ENCODE results near the gene NRG3.
"Not testable (repeated sequence)": the region's sequence is repeated elsewhere in the genome, so short reads cannot be mapped to it uniquely, and the experiment has no call there.

NRG3 gene

DNA sequence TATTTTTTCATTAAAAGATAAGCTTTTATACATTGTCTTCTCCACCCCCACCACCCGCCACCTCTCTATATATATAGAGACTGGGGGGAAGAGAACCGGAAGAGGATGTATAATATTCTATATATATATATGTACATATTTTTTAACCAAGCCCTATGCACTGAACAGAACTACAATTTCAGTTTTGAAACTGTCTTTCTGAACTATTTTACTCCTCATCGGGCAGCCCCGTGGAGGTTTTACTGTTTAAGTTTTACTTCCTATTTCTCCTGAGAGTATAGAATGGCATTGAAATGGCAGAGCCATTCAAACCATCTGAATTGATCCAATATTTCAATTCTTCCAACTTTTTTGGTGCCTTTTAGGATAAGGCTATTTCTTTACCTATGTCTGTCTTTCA is 1047.1 kb downstream of the NRG3 start:
- no peak for DNase-seq (ENCODE audit: low read depth)

DNA sequence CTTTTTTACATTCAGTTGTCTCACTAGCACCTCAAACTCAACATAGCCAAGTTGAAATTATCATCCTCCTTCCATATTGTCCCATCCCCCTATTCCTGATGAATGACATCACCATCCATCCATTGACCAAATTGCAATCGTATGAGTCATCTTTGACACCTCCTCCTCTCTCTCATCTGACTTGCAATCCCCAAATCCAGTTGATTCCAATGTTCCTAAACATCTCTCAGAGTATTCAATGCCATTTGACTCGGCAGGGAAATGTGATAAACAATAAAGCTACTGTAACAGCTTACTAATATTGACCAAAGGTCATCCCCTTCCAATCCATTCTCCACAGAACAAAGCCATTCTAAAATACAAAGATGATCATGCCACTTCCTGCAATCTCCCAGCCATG is 1047.8 kb downstream of the NRG3 start:
- no peak for DNase-seq (ENCODE audit: low read depth)

DNA sequence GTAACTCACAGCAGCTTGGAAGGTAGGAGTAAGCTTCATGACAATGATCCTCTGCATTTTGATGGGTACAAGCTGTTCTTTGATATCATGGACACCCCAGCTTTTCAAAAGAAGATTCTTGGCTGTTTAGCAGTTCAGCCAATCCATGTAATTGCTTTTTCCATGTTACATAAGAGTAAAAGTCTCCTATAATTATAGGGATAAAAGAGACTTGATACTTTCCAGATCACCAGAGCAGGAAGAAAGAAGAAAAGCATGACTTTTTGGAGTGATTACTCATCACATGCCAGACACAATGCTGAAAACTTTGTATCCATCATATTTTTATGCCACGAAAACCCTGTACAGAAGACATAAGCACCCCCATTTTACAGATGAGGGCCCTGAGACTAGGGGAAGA is 1049.7 kb downstream of the NRG3 start:
- no peak for DNase-seq (ENCODE audit: low read depth)

DNA sequence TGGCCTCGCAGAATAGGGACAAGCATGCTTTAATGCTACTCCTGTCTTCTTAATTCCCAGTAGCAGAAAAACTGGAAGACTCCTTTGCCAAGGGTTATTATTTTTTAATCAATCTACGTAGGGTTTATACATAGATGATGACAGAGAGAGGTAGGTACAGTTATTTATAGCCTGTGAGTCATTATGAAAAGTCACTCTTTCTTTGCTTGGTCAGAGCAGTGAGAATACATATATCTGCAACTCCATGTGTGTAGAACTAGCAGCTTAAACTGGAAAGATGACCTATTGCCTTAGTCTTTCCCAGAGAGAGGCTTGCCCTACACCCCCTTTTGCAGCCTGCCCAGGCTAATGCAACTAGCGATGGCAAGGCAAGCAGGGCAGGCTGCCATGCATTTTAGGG is 1050.6 kb downstream of the NRG3 start:
- no peak for DNase-seq (ENCODE audit: low read depth)

DNA sequence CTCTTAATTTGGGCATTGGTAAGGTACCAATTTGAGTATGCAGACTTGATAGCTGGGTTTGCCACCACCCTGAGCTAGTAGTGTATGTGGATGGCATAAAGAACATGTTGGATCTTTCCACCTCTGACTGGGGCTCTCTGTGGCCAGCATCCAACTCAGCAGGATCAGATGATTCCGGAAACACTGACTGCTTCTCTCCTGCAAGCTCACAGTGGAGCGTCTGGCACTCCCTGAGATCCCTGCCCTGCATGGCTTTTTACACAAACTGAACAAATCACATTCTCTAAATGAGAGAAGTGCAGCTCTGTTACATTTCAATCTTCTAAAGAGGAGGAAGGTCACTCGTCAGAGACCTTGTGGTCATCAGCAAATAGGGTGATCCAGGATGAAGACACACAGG is 1057.5 kb downstream of the NRG3 start:
- no peak for DNase-seq (ENCODE audit: low read depth)

DNA sequence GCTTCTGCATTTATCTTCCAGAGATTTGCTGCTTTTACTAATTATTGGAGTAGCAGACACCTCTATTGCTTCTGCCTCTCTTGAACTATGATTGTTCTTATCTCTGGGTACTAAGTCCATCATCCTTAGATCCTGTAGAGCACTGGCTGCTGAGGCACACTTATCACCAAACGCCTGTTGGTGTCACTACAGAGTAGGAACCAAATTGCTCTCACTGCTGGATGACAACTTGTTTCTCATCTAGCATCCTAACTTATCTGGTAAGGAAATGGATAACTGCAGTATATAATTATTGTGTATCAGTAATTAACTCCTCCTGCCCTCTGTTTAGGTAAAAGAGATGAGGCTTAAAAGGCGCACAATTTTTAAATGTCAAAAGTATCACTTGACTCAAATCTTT is 1059.4 kb downstream of the NRG3 start:
- no peak for DNase-seq (ENCODE audit: low read depth)

DNA sequence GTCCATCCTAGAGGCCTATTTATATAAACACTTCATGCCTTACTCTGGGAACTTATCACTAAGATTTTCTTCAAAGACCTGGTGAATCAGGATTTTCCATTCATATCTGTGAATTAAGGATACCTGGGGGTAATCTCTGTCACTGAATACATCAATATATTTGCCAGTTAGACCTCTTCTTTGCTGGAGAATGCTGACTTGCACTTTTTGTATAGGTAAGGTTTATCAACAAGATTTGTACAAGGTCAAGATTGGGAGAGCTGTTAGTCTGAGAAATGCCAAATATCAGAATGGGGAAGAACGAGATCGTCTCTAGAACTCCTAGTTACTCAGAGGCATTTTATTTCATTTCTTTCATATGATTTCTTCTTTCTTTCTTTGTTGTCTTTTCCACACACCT is 1060.0 kb downstream of the NRG3 start:
- DNase-seq (ENCODE audit: low read depth), result no peak

DNA sequence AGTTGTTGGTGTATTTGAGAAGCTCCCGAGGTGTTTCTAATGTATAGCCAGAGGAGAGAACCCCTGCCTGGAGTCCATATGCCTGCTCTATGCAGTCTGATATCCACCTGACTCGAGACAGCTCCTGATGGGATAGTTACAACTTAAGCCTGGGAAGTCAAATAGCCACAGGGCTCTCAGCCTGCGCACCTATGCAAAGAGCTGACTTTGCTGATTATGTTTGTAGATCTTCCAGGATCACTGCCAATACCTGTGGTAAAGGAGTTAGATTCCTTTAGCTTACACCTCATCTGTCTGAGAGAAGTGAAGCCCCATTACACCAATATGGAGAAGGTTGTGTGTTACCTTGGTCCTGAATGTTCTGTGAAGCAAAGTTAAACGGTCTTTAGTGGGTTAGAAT is 1063.3 kb downstream of the NRG3 start:
- DNase-seq (ENCODE audit: low read depth), result no peak

DNA sequence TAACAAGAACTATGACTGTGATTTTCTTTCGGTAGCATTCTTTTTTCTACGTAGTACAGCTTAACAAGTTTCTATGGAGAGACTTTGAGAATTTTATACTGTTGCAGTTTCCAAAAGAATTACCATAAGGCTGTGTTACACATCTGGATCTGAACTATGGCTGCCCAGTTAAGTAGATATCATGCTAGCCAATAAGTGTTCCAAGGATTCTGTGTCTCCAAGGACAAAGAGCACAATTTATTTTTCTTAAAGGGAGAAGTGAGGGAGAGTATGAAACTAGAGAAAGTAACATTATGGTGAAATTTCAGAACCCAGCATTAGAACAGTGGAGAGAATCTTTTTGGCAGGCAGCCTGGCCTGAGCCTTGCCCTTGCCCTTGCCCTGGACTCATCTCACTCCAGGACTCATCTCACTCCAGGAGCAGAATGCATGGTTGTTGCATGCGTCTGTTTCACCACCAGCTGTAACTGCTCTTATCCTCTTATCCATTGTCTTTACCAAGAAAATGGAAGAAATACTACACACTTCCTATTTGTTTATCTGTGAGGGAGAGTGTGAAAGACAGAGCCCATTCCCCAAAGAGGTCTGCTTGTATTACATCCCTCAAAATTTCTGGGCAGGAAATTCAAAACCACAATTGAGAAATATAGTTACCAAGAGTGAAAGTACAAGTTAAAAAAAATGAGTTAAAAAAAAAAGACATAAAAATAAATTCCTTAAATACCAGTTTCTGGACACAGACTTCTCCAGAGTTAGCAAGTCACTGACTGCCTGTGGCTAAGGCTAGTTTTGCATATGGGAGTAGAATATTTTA is 1067.5 kb downstream of the NRG3 start:
- DNase-seq (ENCODE audit: low read depth), result no peak

DNA sequence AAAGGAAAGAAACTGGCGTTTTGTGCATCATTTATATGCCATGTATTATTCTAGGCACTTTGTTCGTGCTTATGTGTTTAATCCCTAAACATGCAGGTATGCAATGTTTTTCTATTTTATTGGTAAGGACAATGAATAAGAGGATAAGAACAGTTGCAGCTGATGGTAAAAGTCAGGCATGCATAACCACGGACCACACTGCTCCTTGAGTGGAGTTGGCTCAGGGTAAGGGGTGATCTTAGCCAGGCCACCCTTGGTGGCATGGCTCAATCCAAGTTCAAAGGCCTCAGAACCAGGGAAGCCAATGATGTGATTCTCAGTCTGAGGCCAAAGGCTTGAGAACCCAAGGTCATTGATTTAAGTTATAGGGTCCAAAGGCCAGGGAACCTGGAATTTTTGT is 1068.1 kb downstream of the NRG3 start:
- DNase-seq (ENCODE audit: low read depth), result no peak

DNA sequence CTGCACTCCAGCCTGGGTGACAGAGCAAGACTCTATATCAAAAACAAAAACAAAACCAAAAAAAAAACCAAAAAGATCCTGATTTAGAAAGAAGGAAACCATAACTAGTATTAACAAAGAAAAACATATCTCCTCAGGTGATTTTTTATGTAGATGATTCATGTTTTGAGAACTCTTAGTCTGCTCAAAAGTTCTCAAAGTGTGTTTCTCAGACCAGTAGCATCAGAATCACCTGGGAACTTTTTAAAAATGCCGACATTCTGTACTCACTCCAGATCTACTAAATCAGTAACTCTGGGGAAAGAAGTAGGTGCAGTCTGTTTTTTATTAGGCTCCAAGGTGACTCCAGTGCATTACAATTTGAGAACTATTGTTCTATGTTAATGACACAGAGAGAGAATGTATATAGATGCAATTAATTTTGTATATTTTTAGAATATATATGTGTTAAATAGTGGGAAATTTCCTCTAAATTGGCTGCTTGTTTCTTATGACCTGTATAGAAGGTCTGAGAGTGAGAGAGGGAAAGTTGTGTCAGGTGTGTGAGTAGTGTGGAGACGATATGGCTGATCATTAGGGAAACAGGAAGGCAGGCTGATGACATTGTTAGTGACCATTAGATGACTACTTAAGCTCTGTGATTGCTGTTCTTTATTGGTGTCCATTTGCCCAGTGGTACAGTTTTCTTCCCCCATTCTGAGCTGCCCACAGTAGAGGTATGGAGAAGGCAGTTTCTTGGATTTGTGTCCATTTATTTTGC is 1075.0 kb downstream of the NRG3 start:
- no peak for DNase-seq (ENCODE audit: low read depth)

DNA sequence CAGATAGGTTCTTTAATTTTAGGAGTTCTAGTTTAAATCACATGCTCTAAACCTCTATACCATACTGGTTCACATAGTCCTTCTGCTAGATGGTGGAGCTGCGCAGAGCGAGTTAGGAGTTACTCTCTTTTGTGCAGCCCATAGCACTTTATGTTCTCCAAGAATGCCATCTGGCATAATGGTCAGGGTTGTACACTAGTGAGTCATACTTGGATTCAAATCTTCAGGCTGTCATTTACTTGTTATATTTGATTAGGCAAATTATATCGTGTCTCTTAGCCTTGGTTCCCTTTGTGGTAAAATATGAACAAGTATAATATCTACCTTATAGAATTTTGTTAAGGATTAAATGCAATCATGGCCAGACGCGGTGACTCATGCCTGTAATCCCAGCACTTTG is 1078.3 kb downstream of the NRG3 start:
- DNase-seq (ENCODE audit: low read depth), result no peak

DNA sequence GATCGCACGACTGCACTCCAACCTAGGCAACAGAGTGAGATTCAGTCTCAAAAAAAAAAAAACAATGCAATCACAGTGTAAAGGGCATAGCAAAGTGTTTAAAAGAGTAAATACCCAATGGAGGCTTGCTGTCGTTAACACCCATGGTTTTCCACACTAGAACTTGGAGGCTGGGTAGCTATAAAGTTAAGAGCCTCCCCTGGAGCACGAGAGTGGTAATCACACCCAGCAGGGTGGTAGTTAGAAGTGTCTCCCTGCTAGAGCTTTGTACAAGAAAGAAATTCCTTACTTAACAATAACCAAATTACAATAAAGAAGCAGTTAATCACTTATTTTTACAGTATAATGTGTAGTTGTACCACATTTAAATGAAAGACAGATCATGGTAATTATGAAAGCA is 1078.9 kb downstream of the NRG3 start:
- no peak for DNase-seq (ENCODE audit: low read depth)

DNA sequence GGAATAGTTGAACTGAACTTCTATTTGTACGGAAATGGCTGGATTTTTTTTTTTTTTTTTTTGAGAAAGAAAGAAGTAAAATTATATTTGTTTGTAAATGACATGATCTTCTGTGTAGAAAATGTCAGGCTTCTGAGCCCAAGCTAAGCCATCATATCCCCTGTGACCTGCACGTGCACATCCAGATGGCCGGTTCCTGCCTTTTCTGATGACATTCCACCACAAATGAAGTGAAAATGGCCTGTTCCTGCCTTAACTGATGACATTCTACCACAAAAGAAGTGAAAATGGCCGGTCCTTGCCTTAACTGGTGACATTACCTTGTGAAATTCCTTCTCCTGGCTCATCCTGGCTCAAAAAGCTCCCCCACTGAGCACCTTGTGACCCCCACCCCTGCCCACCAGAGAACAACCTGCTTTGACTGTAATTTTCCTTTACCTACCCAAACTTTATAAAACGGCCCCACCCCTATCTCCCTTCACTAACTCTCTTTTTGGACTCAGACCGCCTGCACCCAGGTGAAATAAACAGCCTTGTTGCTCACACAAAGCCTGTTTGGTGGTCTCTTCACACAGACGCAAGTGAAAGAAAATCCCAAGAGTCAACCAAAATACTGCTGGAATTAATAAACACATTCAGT is 1085.5 kb downstream of the NRG3 start:
- not testable (repeated sequence) for DNase-seq (ENCODE audit: low read depth)

DNA sequence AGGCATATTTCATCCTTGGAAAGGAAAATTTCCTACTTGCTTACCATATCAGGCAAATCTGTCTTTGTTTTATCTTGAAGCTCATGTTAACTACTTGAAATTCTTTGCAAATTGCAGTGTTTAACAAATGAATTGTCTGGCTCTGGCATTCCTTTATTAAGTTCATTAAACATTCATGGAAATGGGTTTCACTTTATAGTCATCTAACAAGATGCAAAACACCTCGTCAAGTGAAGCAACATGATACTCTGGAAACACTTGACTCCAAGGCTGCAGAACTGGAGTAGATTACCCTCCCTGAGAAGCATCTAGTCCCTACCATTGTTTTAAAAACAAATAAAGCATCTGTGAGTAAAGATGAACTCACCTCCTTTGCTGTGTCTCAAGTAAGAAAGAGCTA is 1086.9 kb downstream of the NRG3 start:
- no peak for DNase-seq (ENCODE audit: low read depth)

DNA sequence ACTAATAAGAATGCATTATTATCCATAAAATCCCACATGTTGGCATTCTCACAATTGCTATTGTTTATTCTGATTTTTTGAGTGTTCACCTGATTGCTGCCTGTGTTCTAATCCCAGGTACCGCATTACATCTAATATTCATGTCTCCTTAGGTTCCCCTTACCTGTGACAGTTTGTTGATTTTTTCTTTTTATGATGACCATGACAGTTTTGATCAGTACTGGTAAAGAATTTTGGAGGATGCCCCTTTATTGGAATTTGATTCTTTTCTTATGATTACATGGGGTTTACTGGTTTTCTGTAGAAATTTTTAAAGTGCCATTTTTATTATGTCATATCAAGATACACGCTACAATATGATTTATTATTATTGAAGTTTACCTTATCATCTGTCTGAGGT is 1091.1 kb downstream of the NRG3 start:
- no peak for DNase-seq (ENCODE audit: low read depth)

DNA sequence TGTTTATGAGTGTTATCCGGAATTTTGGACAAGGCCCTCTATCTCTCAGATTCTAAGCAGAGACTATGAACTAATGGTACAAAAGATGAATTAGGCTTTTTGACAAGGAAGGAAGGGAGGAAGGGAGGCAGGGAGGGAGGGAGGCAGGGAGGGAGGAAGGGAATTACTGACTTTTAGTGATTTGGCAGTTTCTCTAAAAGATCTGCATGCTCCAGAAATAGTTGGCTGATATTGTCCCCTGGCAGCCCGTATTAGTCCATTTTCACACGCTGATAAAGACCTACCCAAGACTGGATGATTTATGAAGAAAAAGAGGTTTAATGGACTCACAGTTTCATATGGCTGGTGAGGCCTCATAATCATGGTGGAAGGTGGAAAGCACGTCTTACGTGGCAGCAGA is 1093.5 kb downstream of the NRG3 start:
- no peak for DNase-seq (ENCODE audit: low read depth)

DNA sequence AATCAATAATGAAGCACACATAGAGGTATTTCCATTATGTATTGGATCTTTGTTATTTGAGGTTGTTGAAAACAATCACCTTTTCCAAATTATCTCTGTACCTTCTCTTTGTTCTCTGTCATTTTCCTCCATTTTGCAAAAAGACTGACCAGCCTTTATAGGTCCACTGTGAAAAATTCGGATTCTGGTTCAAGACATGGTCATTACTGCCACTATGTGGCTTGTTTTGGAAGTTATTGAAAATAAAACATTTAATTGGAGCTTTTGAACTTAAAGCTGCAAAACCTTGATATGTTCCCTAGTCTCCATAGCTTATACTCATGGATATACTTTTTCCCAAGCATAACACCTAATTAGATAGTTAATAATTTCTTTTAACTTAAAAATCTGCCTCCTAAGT is 1094.4 kb downstream of the NRG3 start:
- DNase-seq (ENCODE audit: low read depth), result no peak

DNA sequence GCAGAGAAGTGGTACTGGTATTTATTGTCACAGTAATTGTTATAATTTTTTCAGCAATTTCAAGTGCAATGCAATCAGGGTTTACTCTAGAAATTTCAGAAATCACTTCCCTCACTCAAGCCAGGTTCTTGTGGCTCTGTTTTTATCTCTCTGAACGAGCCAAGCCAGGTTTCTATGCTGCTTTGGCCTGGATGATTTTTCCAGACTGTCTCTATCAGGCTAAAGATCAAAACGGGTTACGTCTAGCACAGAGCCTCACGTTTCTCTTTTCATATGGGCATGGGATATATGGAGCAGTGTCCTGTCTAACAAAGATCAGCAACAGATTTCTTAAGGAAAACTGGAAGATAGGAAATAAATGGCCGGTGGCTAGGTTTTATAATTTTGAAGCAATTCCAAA is 1105.3 kb downstream of the NRG3 start:
- no peak for DNase-seq (ENCODE audit: low read depth)

DNA sequence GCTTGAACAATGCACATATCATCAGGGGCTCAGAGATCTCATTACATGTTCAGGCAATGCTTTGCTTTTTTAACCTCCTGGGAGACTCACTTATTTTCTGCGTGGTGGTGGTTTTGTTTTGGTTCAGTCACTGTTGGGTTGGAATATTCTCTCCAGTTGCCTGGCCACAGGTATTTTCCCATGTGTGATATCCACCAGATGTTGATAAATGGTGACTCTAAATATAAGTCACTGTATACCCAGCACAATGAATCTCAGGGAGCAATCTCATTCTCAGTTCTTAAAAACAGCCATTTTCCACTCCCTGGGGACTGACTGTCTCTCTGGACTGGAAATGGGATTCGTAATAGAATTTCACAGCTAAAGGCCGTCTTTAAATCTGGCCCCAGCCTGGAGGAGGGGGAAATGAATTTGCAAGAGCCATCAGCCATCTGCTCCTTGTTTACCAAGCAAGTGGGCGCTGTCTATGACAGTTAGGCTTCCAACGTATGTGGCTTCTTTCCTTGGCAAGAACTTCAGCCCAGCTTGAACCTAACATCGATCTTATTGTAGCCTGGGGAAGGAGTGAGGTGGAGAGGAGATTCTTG is 1106.2 kb downstream of the NRG3 start:
- DNase-seq (ENCODE audit: low read depth), result no peak

DNA sequence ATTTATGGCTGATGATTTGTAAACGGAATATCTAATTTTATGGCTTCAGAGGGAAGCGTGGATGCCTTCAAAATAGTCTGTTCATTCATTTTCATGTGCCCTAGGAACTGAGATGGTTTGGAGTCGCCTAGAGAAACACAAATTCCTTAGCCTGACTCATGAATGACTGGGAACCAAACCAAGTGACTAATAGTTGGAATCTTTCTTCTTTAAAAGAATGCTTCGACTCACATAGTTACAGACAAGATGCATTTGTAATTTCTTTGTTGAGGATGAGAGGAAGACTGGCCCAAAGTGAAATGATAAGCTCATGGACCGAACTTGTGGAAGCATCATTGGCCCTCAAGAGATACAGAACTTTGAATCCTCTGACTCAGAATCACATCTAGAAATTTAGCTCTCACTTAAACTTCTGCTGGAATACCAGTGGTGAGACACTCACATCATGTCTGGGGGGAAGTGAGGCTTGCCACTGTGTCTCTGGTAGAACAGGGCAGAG is 1107.2 kb downstream of the NRG3 start:
- DNase-seq (ENCODE audit: low read depth), result no peak

DNA sequence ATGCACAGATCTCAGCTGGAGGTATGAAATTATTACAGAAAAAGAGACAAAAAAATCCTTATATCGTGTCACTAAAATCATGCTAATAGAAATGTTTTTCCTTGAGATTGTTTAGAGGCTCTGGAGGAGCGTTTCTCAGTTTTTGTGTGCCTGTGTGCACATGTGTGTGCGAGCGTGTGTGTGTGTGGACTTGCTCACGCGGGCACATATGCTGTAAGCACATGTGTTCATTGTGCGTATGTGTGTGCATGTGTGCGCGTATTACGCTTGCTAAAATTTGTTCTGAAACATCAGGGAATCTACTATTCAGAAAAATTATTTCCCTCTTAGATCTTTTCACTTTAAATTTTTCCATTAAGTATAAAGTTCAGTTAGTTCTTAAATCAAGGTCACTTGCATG is 1111.2 kb downstream of the NRG3 start:
- no peak for DNase-seq (ENCODE audit: low read depth)

DNA sequence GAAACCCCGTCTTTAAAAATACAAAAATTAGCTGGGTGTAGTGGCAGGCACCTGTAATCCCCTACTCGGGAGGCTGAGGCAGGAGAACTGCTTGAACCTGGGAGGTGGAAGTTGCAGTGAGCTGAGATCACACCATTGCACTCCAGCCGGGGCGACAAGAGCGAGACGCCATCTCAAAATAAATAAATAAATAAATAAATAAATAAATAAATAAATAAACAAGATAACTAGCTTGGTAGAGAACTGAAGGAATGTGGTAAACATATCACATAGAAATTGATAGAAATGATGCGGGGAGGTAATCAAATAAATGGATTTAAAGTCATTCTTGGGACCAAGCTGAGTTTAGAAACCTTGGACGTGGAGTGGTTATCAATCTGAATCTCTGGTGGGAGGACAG is 1131.5 kb downstream of the NRG3 start:
- not testable (repeated sequence) for DNase-seq (ENCODE audit: low read depth)
